Natural killer cell treated with Interleukin-12 subunit alpha and Interleukin-12 subunit beta and Interleukin-15 and Interleukin-18, amount 100 ng/mL, for 72 hours (primary cell): ENCODE measurements around the gene ABLIM1. TPM values are rescaled to one million over a fixed set of nuclear protein-coding genes. Genes with fewer than 3 reads are reported as not detected.

Source experiments
- ATAC-seq, 2 donors: fragments of 150-1000 bp; cut with Tn5 transposase in 1 of 2; sonication (Bioruptor Pico), chemical (Tn5 transposase) in 1 of 2; 2 replicates each; pipeline ENCODE4 v1.10.0; 2021
- DNase-seq: peaks from one replicate; pipeline ENCODE4 v3.0.0; 2022; ENCODE audit warnings: low spot score
- H3K27ac Mint-ChIP-seq, 2 donors: 1 replicate in 1 of 2; 2 replicates in 1 of 2; pipeline ENCODE4 v1.8.0; 2022; ENCODE audit warnings: mixed read lengths in 2 of 2, mild to moderate bottlenecking in 1 of 2, moderate library complexity in 1 of 2
- H3K27me3 Mint-ChIP-seq, 2 donors: 1 replicate in 1 of 2; 2 replicates in 1 of 2; pipeline ENCODE4 v1.8.0; 2022; ENCODE audit warnings: mixed read lengths in 2 of 2
- H3K36me3 Mint-ChIP-seq: one replicate; pipeline ENCODE4 v1.8.0; 2022; ENCODE audit warnings: mixed read lengths
- H3K4me1 Mint-ChIP-seq, 2 donors: 1 replicate in 1 of 2; 2 replicates in 1 of 2; pipeline ENCODE4 v1.8.0; 2022; ENCODE audit warnings: low read depth in 2 of 2, mixed read lengths in 2 of 2, mild to moderate bottlenecking in 1 of 2
- H3K4me3 Mint-ChIP-seq: one replicate; pipeline ENCODE4 v1.8.0; 2022; ENCODE audit warnings: mixed read lengths
- H3K9me3 Mint-ChIP-seq: 2 replicates; pipeline ENCODE4 v1.8.0; 2022; ENCODE audit warnings: mixed read lengths
- total RNA-seq, 2 donors: library from RNA; stranded (reverse); gene quantifications; one replicate each; pipeline ENCODE4 v1.2.3, GENCODE V29; 2022

ABLIM1 gene
- total RNA-seq, 2 donors from 2014 or later: 7.9 to 11.0 TPM

DNA sequence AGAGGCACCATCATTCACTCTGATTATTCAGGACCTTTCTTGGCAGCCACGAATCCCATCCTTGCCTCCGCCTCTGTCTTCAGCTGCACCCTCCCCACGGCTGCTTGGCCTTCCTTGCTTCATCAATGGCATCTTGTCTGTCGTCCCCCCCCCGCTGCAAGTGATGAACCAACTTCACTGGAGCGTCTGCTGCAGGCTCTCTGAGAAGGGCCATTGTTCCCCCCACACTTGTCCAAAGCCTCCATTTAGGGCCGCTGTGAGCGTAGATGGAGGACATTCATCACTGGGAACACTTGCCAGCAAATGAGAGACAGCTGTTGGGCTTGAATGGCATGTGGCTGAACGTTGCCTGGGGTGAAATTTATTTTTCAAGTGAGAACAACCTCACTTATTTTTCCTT, 273.9 kb downstream of the ABLIM1 start:
- Mint-ChIP-seq H3K4me3 (no peak overlapping the region), H3K27me3 (peaks cover 24 to 45% of the 10 kb centered on the region in 2 donors), H3K4me1 (peaks cover 8 to 9% of the 10 kb centered on the region in 2 donors), H3K9me3 (no peaks in the 10 kb centered on the region), H3K27ac (no peak overlapping the region), H3K36me3 (no peaks in the 10 kb centered on the region)
- no peak for ATAC-seq
- DNase-seq: no peak

Other genes starting within 250 kb of the ABLIM1 start
- gene FHIP2A, start 163.5 kb upstream of the ABLIM1 start, total RNA-seq: 10 to 100 TPM; 16.4 to 23.9 TPM